ENCODE data around the gene GPR32. TPM values are rescaled to one million over a fixed set of nuclear protein-coding genes. Genes with fewer than 3 reads are reported as not detected.
"Not testable (repeated sequence)": the region's sequence is repeated elsewhere in the genome, so short reads cannot be mapped to it uniquely, and the experiment has no call there.

Gene GPR32
- polyA plus RNA-seq, 1 donor from 2014 or later = not detected

DNA sequence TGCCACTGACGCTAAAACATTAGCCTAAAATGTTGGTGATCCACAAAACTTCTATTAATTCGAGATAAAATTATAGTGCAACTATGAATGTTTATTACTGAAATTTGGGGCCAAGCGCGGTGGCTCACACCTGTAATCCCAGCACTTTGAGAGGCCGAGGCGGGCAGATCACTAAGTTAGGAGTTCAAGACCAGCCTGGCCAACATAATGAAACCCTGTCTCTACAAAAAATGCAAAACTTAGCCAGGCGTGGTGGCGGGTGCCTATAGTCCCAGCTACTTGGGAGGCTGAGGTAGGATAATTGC, 13.5 kb downstream of the GPR32 start:
- H3K79me2 ChIP-seq (replicated peaks; ENCODE audit: insufficient read depth, low read length); H3K9me3 ChIP-seq (ENCODE audit: low read length); H4K20me1 ChIP-seq (ENCODE audit: insufficient read depth); H3K4me3 ChIP-seq (ENCODE audit: low read length); H3K27ac ChIP-seq (ENCODE audit: low read length); H3F3A ChIP-seq (ENCODE audit: insufficient read depth, low read length, poor library complexity, severe bottlenecking); H3K4me2 ChIP-seq (ENCODE audit: low read length); H3K36me3 ChIP-seq (ENCODE audit: insufficient read depth, low read length); H2AFZ ChIP-seq (ENCODE audit: low read depth, low read length); H3K27me3 ChIP-seq (ENCODE audit: insufficient read depth, low read depth, low read length); H3K9me2 ChIP-seq (ENCODE audit: insufficient read depth, low read length); H3K9ac ChIP-seq (ENCODE audit: low read length): not testable (repeated sequence)
- TF ChIP-seq SMC3 (conservative IDR thresholded peaks at IDR 0.05; ENCODE audit: poor library complexity) = peak; percentile 14

DNA sequence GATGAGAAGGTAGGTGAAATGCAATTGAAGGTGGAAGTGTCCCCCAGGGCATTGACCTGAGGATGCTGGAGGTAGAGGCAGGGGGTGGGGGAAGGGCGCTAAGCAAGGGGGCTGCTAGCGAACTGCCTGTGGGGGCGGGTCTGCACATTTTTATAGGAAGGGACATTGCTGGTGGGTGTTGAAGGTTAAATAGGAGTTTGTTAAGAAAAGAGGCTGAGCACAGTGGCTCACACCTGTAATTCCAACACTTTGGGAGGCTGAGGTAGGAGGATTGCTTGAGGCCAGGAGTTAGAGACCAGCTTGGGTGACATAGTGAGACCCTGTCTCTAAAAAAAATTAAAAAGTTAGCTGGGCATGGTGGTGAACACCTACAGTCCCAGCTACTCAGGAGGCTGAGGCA, 14.4 kb downstream of the GPR32 start:
- Histone ChIP-seq H3F3A (ENCODE audit: insufficient read depth, low read length, poor library complexity, severe bottlenecking) (no peaks in the 10 kb centered on the region), H3K4me3 (ENCODE audit: low read length) (no peak overlapping the region), H2AFZ (ENCODE audit: low read depth, low read length) (no peak overlapping the region), H3K9me2 (ENCODE audit: insufficient read depth, low read length) (no peaks in the 10 kb centered on the region), H3K9ac (ENCODE audit: low read length) (no peak overlapping the region), H3K36me3 (ENCODE audit: insufficient read depth, low read length) (no peaks in the 10 kb centered on the region), H3K9me3 (ENCODE audit: low read length) (no peaks in the 10 kb centered on the region), H3K27ac (ENCODE audit: low read length) (no peak overlapping the region), H3K27me3 (ENCODE audit: insufficient read depth, low read depth, low read length) (no peaks in the 10 kb centered on the region), H3K4me2 (ENCODE audit: low read length) (no peak overlapping the region), H3K79me2 (replicated peaks; ENCODE audit: insufficient read depth, low read length) (no peaks in the 10 kb centered on the region), H4K20me1 (ENCODE audit: insufficient read depth) (no peaks in the 10 kb centered on the region)
- no peak for TF ChIP-seq MXI1 (conservative IDR thresholded peaks at IDR 0.05; ENCODE audit: poor library complexity, severe bottlenecking)
- TF ChIP-seq POLR2AphosphoS5 (IDR thresholded peaks at IDR 0.05) = no peak
- no peak for TF ChIP-seq SMC3 (conservative IDR thresholded peaks at IDR 0.05; ENCODE audit: poor library complexity)
- no peak for TF ChIP-seq EZH2 (IDR thresholded peaks at IDR 0.05; ENCODE audit: borderline replicate concordance, insufficient read depth, low read length, poor library complexity, severe bottlenecking)

GRCh38 chr19:50785329-50785728, 15.1 kb downstream of the GPR32 start:
- no peak overlapping the region for H3K4me2 ChIP-seq (ENCODE audit: low read length)
- no peaks in the 10 kb centered on the region for H4K20me1 ChIP-seq (ENCODE audit: insufficient read depth)
- no peaks in the 10 kb centered on the region for H3F3A ChIP-seq (ENCODE audit: insufficient read depth, low read length, poor library complexity, severe bottlenecking)
- TF ChIP-seq EP300 (conservative IDR thresholded peaks at IDR 0.05; ENCODE audit: poor library complexity, severe bottlenecking) (no peak), RAD21 (conservative IDR thresholded peaks at IDR 0.05) (no peak), TAF1 (IDR thresholded peaks at IDR 0.05; ENCODE audit: low read depth) (no peak), POLR2AphosphoS5 (IDR thresholded peaks at IDR 0.05) (no peak), EZH2 (IDR thresholded peaks at IDR 0.05; ENCODE audit: borderline replicate concordance, insufficient read depth, low read length, poor library complexity, severe bottlenecking) (no peak), SMC3 (conservative IDR thresholded peaks at IDR 0.05; ENCODE audit: poor library complexity) (no peak), MXI1 (conservative IDR thresholded peaks at IDR 0.05; ENCODE audit: poor library complexity, severe bottlenecking) (no peak), REST (IDR thresholded peaks at IDR 0.05; ENCODE audit: borderline replicate concordance) (no peak)
- TF ChIP-seq, protein P1, sequence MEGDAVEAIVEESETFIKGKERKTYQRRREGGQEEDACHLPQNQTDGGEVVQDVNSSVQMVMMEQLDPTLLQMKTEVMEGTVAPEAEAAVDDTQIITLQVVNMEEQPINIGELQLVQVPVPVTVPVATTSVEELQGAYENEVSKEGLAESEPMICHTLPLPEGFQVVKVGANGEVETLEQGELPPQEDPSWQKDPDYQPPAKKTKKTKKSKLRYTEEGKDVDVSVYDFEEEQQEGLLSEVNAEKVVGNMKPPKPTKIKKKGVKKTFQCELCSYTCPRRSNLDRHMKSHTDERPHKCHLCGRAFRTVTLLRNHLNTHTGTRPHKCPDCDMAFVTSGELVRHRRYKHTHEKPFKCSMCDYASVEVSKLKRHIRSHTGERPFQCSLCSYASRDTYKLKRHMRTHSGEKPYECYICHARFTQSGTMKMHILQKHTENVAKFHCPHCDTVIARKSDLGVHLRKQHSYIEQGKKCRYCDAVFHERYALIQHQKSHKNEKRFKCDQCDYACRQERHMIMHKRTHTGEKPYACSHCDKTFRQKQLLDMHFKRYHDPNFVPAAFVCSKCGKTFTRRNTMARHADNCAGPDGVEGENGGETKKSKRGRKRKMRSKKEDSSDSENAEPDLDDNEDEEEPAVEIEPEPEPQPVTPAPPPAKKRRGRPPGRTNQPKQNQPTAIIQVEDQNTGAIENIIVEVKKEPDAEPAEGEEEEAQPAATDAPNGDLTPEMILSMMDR (IDR thresholded peaks at IDR 0.05; ENCODE audit: poor library complexity, severe bottlenecking) = no peak
- no peaks in the 10 kb centered on the region for H3K79me2 ChIP-seq (replicated peaks; ENCODE audit: insufficient read depth, low read length)
- H2AFZ ChIP-seq (ENCODE audit: low read depth, low read length) = no peak overlapping the region
- no peaks in the 10 kb centered on the region for H3K9me3 ChIP-seq (ENCODE audit: low read length)
- H3K27ac ChIP-seq (ENCODE audit: low read length) = no peak overlapping the region
- H3K9ac ChIP-seq (ENCODE audit: low read length) = no peak overlapping the region
- no peaks in the 10 kb centered on the region for H3K36me3 ChIP-seq (ENCODE audit: insufficient read depth, low read length)
- no peak overlapping the region for H3K4me3 ChIP-seq (ENCODE audit: low read length)
- no peaks in the 10 kb centered on the region for H3K9me2 ChIP-seq (ENCODE audit: insufficient read depth, low read length)
- H3K27me3 ChIP-seq (ENCODE audit: insufficient read depth, low read depth, low read length) = no peaks in the 10 kb centered on the region

Data from neural cell (in vitro differentiated cells).